K562 (cell line): ENCODE data around the gene IDH2. TPM values are rescaled to one million over a fixed set of nuclear protein-coding genes. Genes with fewer than 3 reads are reported as not detected.

Experiments
- ATAC-seq: fragments of 200-7000 bp; cut with Tn5 transposase; 3 replicates; pipeline ENCODE4 v1.9.1; 2020; ENCODE audit warnings: moderate library complexity
- BruUV-seq: library from RNA; stranded (reverse); fragments of 400-500 nt; replicated peaks from 2 replicates; lab custom pipeline; 2021; lab: Mats Ljungman, UMichigan
- CTCF ChIA-PET: fragments of 300-600 bp; formaldehyde crosslinking; extraction: SDS; loops from one replicate; lab custom pipeline; 2021; ENCODE audit warnings: low intra/inter-chr PET ratio; lab: Yijun Ruan, JAX
- POLR2A ChIA-PET: fragments of 300-600, 350-650 bp; sonication (Branson Sonifier 250); formaldehyde crosslinking; extraction: SDS; loops from one replicate; lab custom pipeline; 2021; ENCODE audit warnings: antibody characterized with exemption, inconsistent platforms; lab: Yijun Ruan, JAX
- DNase-seq, 4 experiments: peaks; one replicate each; pipeline versions ENCODE4 v3.0.0 to v3.0.0-alpha.2; 2011 to 2018; ENCODE audit warnings: low spot score in 3 of 4, mixed read lengths in 3 of 4; ENCODE audit errors: extremely low read depth in 1 of 4
- FAIRE-seq: peaks from 2 replicates; lab custom pipeline; 2011; peaks lifted over from hg19 to GRCh38; lab: Jason Lieb, UNC
- H2AFZ ChIP-seq: 2 replicates; pipeline ENCODE4 v1.6.0; 2011; ENCODE audit warnings: low read depth, low read length, control low read depth, inconsistent platforms
- H3K27ac ChIP-seq: fragments of 200-600 bp; 3 replicates; pipeline ENCODE4 v1.8.0; 2011; ENCODE audit warnings: low read depth, mild to moderate bottlenecking, control low read depth, inconsistent platforms, low read length, moderate library complexity, mixed read lengths; ENCODE audit errors: extremely low read depth
- H3K27me3 ChIP-seq, 2 experiments: fragments of 300-600 bp in 1 of 2; 2 replicates in 1 of 2; 3 replicates in 1 of 2; pipeline versions ENCODE4 v1.6.0 to v1.8.0; 2011; ENCODE audit warnings: inconsistent platforms in 2 of 2, low read length in 2 of 2, mild to moderate bottlenecking in 1 of 2, mixed read lengths in 1 of 2, moderate library complexity in 1 of 2; ENCODE audit not compliant: control insufficient read depth in 2 of 2, insufficient read depth in 2 of 2
- H3K36me3 ChIP-seq: fragments of 300-600 bp; 3 replicates; pipeline ENCODE4 v1.8.0; 2011; ENCODE audit warnings: mild to moderate bottlenecking, low read length, inconsistent platforms; ENCODE audit not compliant: control insufficient read depth, insufficient read depth
- H3K4me1 ChIP-seq, 2 experiments: fragments of 200-600 bp in 1 of 2; replicated peaks in 1 of 2; 2 replicates in 1 of 2; 3 replicates in 1 of 2; pipeline versions ENCODE4 v1.5.1 to v1.8.0; 2011; ENCODE audit warnings: inconsistent platforms in 2 of 2, low read length in 2 of 2, mild to moderate bottlenecking in 1 of 2, mixed read lengths in 1 of 2, moderate library complexity in 1 of 2; ENCODE audit not compliant: control insufficient read depth in 2 of 2, insufficient read depth in 2 of 2
- H3K4me2 ChIP-seq: 2 replicates; pipeline ENCODE4 v1.6.1; 2011; ENCODE audit warnings: low read length, control low read depth, inconsistent platforms, mixed read lengths; ENCODE audit not compliant: insufficient read depth
- H3K4me3 ChIP-seq: fragments of 200-600 bp; sonication (generic), shearing (Covaris generic); 2 replicates; pipeline ENCODE4 v1.5.1; 2016; ENCODE audit warnings: control low read depth, inconsistent platforms
- H3K79me2 ChIP-seq: fragments of 200-600 bp; 3 replicates; pipeline ENCODE4 v1.8.0; 2011; ENCODE audit warnings: low read length, inconsistent platforms; ENCODE audit not compliant: control insufficient read depth, insufficient read depth
- H3K9ac ChIP-seq, 2 experiments: 2 replicates each; pipeline versions ENCODE4 v1.6.0 to v1.6.1; 2011; ENCODE audit warnings: low read depth in 2 of 2, low read length in 2 of 2, control low read depth in 1 of 2, inconsistent platforms in 1 of 2, mild to moderate bottlenecking in 1 of 2, mixed read lengths in 1 of 2; ENCODE audit not compliant: insufficient read depth in 1 of 2
- H3K9me1 ChIP-seq: one replicate; pipeline ENCODE4 v1.6.0; 2011; ENCODE audit warnings: inconsistent platforms, mild to moderate bottlenecking, low read length, moderate library complexity; ENCODE audit not compliant: control insufficient read depth, insufficient read depth
- H3K9me3 ChIP-seq: replicated peaks from 2 replicates; pipeline ENCODE4 v1.5.1; 2011; ENCODE audit warnings: low read depth, low read length, inconsistent platforms; ENCODE audit not compliant: control insufficient read depth, insufficient read depth
- H4K20me1 ChIP-seq: replicated peaks from 2 replicates; pipeline ENCODE4 v1.6.1; 2011; ENCODE audit warnings: low read length, inconsistent platforms, mixed read lengths; ENCODE audit not compliant: control insufficient read depth, insufficient read depth
- GTF2F1 ChIP-seq: IDR thresholded peaks from 2 replicates; pipeline ENCODE4 v1.6.1; 2011; ENCODE audit warnings: low read depth, low read length, improper control_type of control experiment
- ILK ChIP-seq: fragments of 450-650 bp; IDR thresholded peaks from 2 replicates; pipeline ENCODE4 v1.6.1; 2016; ENCODE audit warnings: missing genetic modification characterization, low read depth, mild to moderate bottlenecking, missing compliant biosample characterization, moderate library complexity, borderline replicate concordance
- JUND ChIP-seq, 2 experiments: IDR thresholded peaks; 2 replicates in 1 of 2; 3 replicates in 1 of 2; pipeline ENCODE4 v1.6.1; 2011; ENCODE audit warnings: borderline replicate concordance in 2 of 2, low read depth in 2 of 2, low read length in 2 of 2, improper control_type of control experiment in 1 of 2, missing biosample characterization in 1 of 2, missing genetic modification characterization in 1 of 2, missing genetic modification reagents in 1 of 2
- NR2C2 ChIP-seq, 2 experiments: fragments of 200-800 bp in 1 of 2; sonication (Bioruptor generic) in 1 of 2; sonication (generic) in 1 of 2; formaldehyde crosslinking in 1 of 2; IDR thresholded peaks; 2 replicates each; pipeline versions ENCODE4 v1.6.1 to v1.8.0; 2016 to 2022; ENCODE audit warnings: mild to moderate bottlenecking in 1 of 2, missing compliant biosample characterization in 1 of 2, missing genetic modification characterization in 1 of 2, missing genetic modification reagents in 1 of 2
- XRCC5 ChIP-seq: fragments of 200-400 bp; formaldehyde crosslinking; IDR thresholded peaks from 2 replicates; pipeline ENCODE4 v1.6.1; 2017; ENCODE audit warnings: low read depth, mild to moderate bottlenecking, low read length
- ZBTB7A ChIP-seq: IDR thresholded peaks from 2 replicates; pipeline ENCODE4 v1.6.1; 2011; ENCODE audit warnings: low read depth, mild to moderate bottlenecking, low read length, moderate library complexity, borderline replicate concordance; ENCODE audit not compliant: control insufficient read depth
- ZNF324 ChIP-seq: fragments of 250-450 bp; sonication (Bioruptor Pico); IDR thresholded peaks from 2 replicates; pipeline ENCODE4 v1.4.0; 2020; ENCODE audit warnings: mild to moderate bottlenecking
- ZNF740 ChIP-seq, 3 experiments: fragments of 200-800 bp in 1 of 3; sonication (Bioruptor generic) in 1 of 3; sonication (generic) in 1 of 3; formaldehyde crosslinking in 1 of 3; IDR thresholded peaks; 2 replicates each; pipeline versions ENCODE4 v1.6.1 to v1.8.0; 2016 to 2022; ENCODE audit warnings: mild to moderate bottlenecking in 2 of 3, missing compliant biosample characterization in 2 of 3, missing genetic modification characterization in 2 of 3, missing genetic modification reagents in 1 of 3
- WGBS: fragments of 100-300 bp; shearing (Covaris generic); methylation state at CpG from one replicate; pipeline ENCODE4 v1.1.6; 2016; ENCODE audit warnings: low coverage, mixed read lengths; ENCODE audit not compliant: insufficient coverage; ENCODE audit errors: missing lambda C conversion rate; 5-methylcytosine and 5-hydroxymethylcytosine counted together
- in situ Hi-C: fragments of 300-500 bp; cut with MboI; formaldehyde crosslinking; loops from 4 replicates; pipeline ENCODE4 v1.15.0; 2018; ENCODE audit warnings: inconsistent platforms, mixed read lengths
- intact Hi-C: fragments of 100-400 bp; cut with micrococcal nuclease; formaldehyde crosslinking; loops from 2 replicates; pipeline ENCODE4 v1.14.2; 2022
- polyA plus RNA-seq, 8 experiments: library from polyadenylated mRNA; depleted of rRNA in 4 of 8; stranded (reverse) in 5 of 8; unstranded in 3 of 8; fragments of >200 nt; fragmentation: Nextera tagmentation in 2 of 8; fragmentation: Illumina TruSeq in 1 of 8; extraction: Ambion mirVana in 2 of 8; extraction: Trizol in 1 of 8; gene quantifications; 2 replicates each; pipeline versions ENCODE4 v1.2.1 to v1.2.3, GENCODE V29; 2011 to 2014; ENCODE audit warnings: inconsistent platforms in 1 of 8, missing spikeins in 1 of 8
- total RNA-seq, 7 experiments: library from RNA; depleted of rRNA in 6 of 7; stranded (reverse); fragments of >200 nt in 6 of 7; fragmentation: Illumina TruSeq in 2 of 7; extraction: Trizol in 2 of 7; gene quantifications; 2 replicates each; pipeline versions ENCODE4 v1.2.1 to v1.2.3, GENCODE V29; 2011 to 2021; ENCODE audit warnings: low replicate concordance in 1 of 7

The IDH2 gene
- total and polyA plus RNA-seq, 9 of the 15 experiments (the other 6 are each of a cell fraction or from before 2014, with no cell fraction given), result 0.70 to 99.9 (median 59.2) TPM

GRCh38 chr15:90076716-90077115 lies 25.6 kb downstream of the IDH2 start:
- H3K4me1 ChIP-seq, result peaks cover 0 to 27% of the 10 kb centered on the region in 2 experiments; a peak in 1 of 5 replicates
- CTCF ChIA-PET, result no interaction called here
- in situ Hi-C loops, result loop anchor here (10.0 kb wide), 1 partner anchor 342 kb away; no protein-coding TSS in a partner anchor
- H3K9ac ChIP-seq, result peak overlapping the region in 1 of 2 experiments; percentile 69; a peak in 1 of 4 replicates
- no peaks in the 10 kb centered on the region for H3K27me3 ChIP-seq
- POLR2A ChIA-PET, result interaction anchor here (0.9 to 1.5 kb wide), 2 partner anchors 9 to 178 kb away, joined by 3 to 6 read pairs; no protein-coding TSS in a partner anchor
- BruUV-seq, result TSS peak; percentile 45
- no peak for FAIRE-seq
- no peak overlapping the region for H3K4me2 ChIP-seq
- no peak for DNase-seq
- intact Hi-C loops, result no loop called here
- no peak for ATAC-seq
- no peaks in the 10 kb centered on the region for H3K9me1 ChIP-seq
- H3K36me3 ChIP-seq, result peaks cover 2% of the 10 kb centered on the region; the same call in 2 of the 3 replicates
- no peak overlapping the region for H3K27ac ChIP-seq
- H3K9me3 ChIP-seq, result no peaks in the 10 kb centered on the region
- H3K79me2 ChIP-seq, result no peaks in the 10 kb centered on the region
- TF ChIP-seq GTF2F1, result no peak
- TF ChIP-seq ZBTB7A, result no peak
- TF ChIP-seq ZNF740 (CRISPR knock-in tag; IDR thresholded peaks at IDR 0.05), result no peak
- no peak for TF ChIP-seq ZNF740 (tag; IDR thresholded peaks at IDR 0.05)
- no peak for TF ChIP-seq ZNF324
- TF ChIP-seq ILK, result no peak
- TF ChIP-seq XRCC5, result no peak
- no peak for TF ChIP-seq JUND (IDR thresholded peaks at IDR 0.05; ENCODE audit: borderline replicate concordance, low read depth, low read length)
- TF ChIP-seq JUND (tag; IDR thresholded peaks at IDR 0.05; ENCODE audit: borderline replicate concordance, low read depth, low read length), result no peak
- TF ChIP-seq NR2C2 (CRISPR knock-in tag; IDR thresholded peaks at IDR 0.05), result no peak
- TF ChIP-seq NR2C2 (tag; IDR thresholded peaks at IDR 0.05), result no peak
- WGBS, result 73% methylated on average over 6 of the region's 6 CpGs
- no peak overlapping the region for H2AFZ ChIP-seq
- H4K20me1 ChIP-seq, result no peaks in the 10 kb centered on the region
- H3K4me3 ChIP-seq, result no peak overlapping the region
